PFSK-1 (cell line): ENCODE data around the gene POLR2C.

Experiments
- FOXP2 ChIP-seq: optimal IDR thresholded peaks from 2 replicates; pipeline ENCODE3; 2011; ENCODE audit warnings: borderline replicate concordance, control low read depth, inconsistent platforms; ENCODE audit not compliant: insufficient read depth; ENCODE audit errors: extremely low read length, extremely low read depth
- POLR2AphosphoS5 ChIP-seq: IDR thresholded peaks from 2 replicates; pipeline ENCODE4 v1.6.1; 2012; ENCODE audit warnings: low read depth, mild to moderate bottlenecking, control low read depth, low read length, moderate library complexity
- TAF1 ChIP-seq: IDR thresholded peaks from 2 replicates; pipeline ENCODE4 v1.6.1; 2012; ENCODE audit warnings: low read length, control low read depth, borderline replicate concordance; ENCODE audit not compliant: insufficient read depth

GRCh38 chr16:57516773-57517172 is 54.3 kb downstream of the POLR2C start:
- TF ChIP-seq POLR2AphosphoS5 (no peak), FOXP2 (no peak), TAF1 (no peak)
